Pancreas (tissue), 10 donors: ENCODE measurements around the gene DNAH5. TPM values are rescaled to one million over a fixed set of nuclear protein-coding genes. Genes with fewer than 3 reads are reported as not detected.

Experiments
- ATAC-seq, 4 donors: fragments of 200-7000 bp; cut with Tn5 transposase; one replicate each; pipeline versions ENCODE4 v1.8.0 to v1.9.1; 2020; ENCODE audit warnings: mild to moderate bottlenecking in 4 of 4, moderate library complexity in 4 of 4
- DNase-seq, 6 donors: peaks; one replicate each; pipeline ENCODE4 v3.0.0-alpha.2; 2020
- FAIRE-seq: peaks from 2 replicates; lab custom pipeline; 2012; peaks lifted over from hg19 to GRCh38; lab: Jason Lieb, UNC
- H3K27ac ChIP-seq, 4 donors: fragments of 200-600 bp; sonication (generic); 1 replicate in 3 of 4; 2 replicates in 1 of 4; pipeline versions ENCODE4 v1.5.0 to v1.8.0; 2020
- H3K27me3 ChIP-seq, 4 donors: fragments of 200-600 bp; one replicate each; pipeline ENCODE4 v1.8.0; 2021
- H3K36me3 ChIP-seq, 3 donors: fragments of 200-600 bp; sonication (generic) in 1 of 3; one replicate each; pipeline versions ENCODE4 v1.5.0 to v1.8.0; 2020 to 2021
- H3K4me1 ChIP-seq, 3 donors: fragments of 200-600 bp; one replicate each; pipeline ENCODE4 v1.8.0; 2021
- H3K4me3 ChIP-seq, 4 donors: fragments of 200-600 bp; sonication (generic) in 2 of 4; one replicate each; pipeline versions ENCODE4 v1.5.0 to v1.8.0; 2020 to 2021
- H3K9me3 ChIP-seq, 4 donors: fragments of 200-600 bp; one replicate each; pipeline ENCODE4 v1.8.0; 2021
- CTCF ChIP-seq, 4 donors: fragments of 200-600 bp; sonication (generic) in 3 of 4; IDR thresholded peaks; one replicate each; pipeline versions ENCODE4 v1.5.0 to v1.8.0; 2021; ENCODE audit warnings: antibody characterized with exemption in 4 of 4
- WGBS, 2 donors: extraction: QIAGEN DNeasy Blood & Tissue Kit; methylation state at CpG; one replicate each; pipeline ENCODE4 v1.1.7; 2013; 5-methylcytosine and 5-hydroxymethylcytosine counted together
- intact Hi-C, 3 donors: fragments of 100-400 bp; cut with DNase I; formaldehyde crosslinking; loops; one replicate each; pipeline versions ENCODE4 v1.11.1 to v1.14.2; 2022
- polyA plus RNA-seq, 2 donors: library from polyadenylated mRNA; stranded (reverse); fragments of 200-250 nt; gene quantifications; one replicate each; pipeline ENCODE4 v1.2.3, GENCODE V29; 2013
- total RNA-seq, 6 donors: library from RNA; stranded (reverse); fragmentation: NEBNext Ultra II Directional in 4 of 6; extraction: Animal tissue kit (Norgen Biotek cat#: 25700) in 4 of 6; gene quantifications; one replicate each; pipeline versions ENCODE4 v1.2.1 to v1.2.4, GENCODE V29; 2021 to 2023
- donor health status: healthy with polysubstance abuse.
- donor health status: DM: no; HTN: no; CAD: no; lungs with moderate emphysema.
- donor health status: DM: no; HTN: no; CAD: no.
- donor health status: control.
- donor health status: control.
- donor health status: Bipolar disorder and iron deficiency.
- donor health status: DM: yes; HTN: yes; CAD: no.
- donor health status: DM: no; HTN: no; CAD: no.
- donor health status: DM: no; HTN: no; CAD: no.
- donor health status: DM: yes; HTN: yes; CAD: no.

The DNAH5 gene
- total and polyA plus RNA-seq, 8 donors = 0.84 to 5.3 (median 1.6) TPM

- 41 to 45% methylated on average over 3 of the region's 3 CpGs for WGBS, 2 donors
- Histone ChIP-seq H3K27me3 (no peaks in the 10 kb centered on the region), H3K9me3 (no peaks in the 10 kb centered on the region), H3K27ac (no peak overlapping the region), H3K36me3 (no peaks in the 10 kb centered on the region), H3K4me1 (no peaks in the 10 kb centered on the region), H3K4me3 (no peak overlapping the region)
- DNase-seq (no peak), FAIRE-seq (no peak), ATAC-seq (no peak)
- no peak for TF ChIP-seq CTCF (IDR thresholded peaks at IDR 0.05)
- intact Hi-C loops = no loop called here
Observed at GRCh38 chr5:13766236-13766635, 178.3 kb downstream of the DNAH5 start.

- WGBS, 2 donors = 24 to 37% methylated on average over 3 of the region's 3 CpGs
- DNase-seq = no peak
Observed at GRCh38 chr5:13763719-13764118, 180.8 kb downstream of the DNAH5 start.

GRCh38 chr5:13749766-13750165, 194.7 kb downstream of the DNAH5 start:
- intact Hi-C loops = no loop called here

More at GRCh38 chr5:13763719-13764118, 180.8 kb downstream of the DNAH5 start:
- Histone ChIP-seq H3K36me3 (no peaks in the 10 kb centered on the region), H3K27ac (no peak overlapping the region), H3K4me3 (no peak overlapping the region), H3K9me3 (no peaks in the 10 kb centered on the region), H3K27me3 (no peaks in the 10 kb centered on the region), H3K4me1 (no peaks in the 10 kb centered on the region)
- ATAC-seq = no peak
- intact Hi-C loops = no loop called here
- no peak for TF ChIP-seq CTCF (IDR thresholded peaks at IDR 0.05)
- FAIRE-seq = no peak

GRCh38 chr5:13746026-13746425, 198.5 kb downstream of the DNAH5 start:
- H3K27me3 ChIP-seq = no peaks in the 10 kb centered on the region
- DNase-seq (no peak), FAIRE-seq (no peak), ATAC-seq (no peak)
- no peaks in the 10 kb centered on the region for H3K36me3 ChIP-seq
- H3K4me3 ChIP-seq = no peak overlapping the region
- no peak for TF ChIP-seq CTCF (IDR thresholded peaks at IDR 0.05)
- H3K9me3 ChIP-seq = no peaks in the 10 kb centered on the region
- intact Hi-C loops = no loop called here
- no peak overlapping the region for H3K27ac ChIP-seq
- H3K4me1 ChIP-seq = no peaks in the 10 kb centered on the region

More at GRCh38 chr5:13749766-13750165, 194.7 kb downstream of the DNAH5 start:
- 60 to 72% methylated on average over 6 of the region's 6 CpGs for WGBS, 2 donors
- ATAC-seq (no peak), DNase-seq (no peak), FAIRE-seq (no peak)
- H3K4me3 ChIP-seq = no peak overlapping the region
- H3K4me1 ChIP-seq = no peaks in the 10 kb centered on the region
- TF ChIP-seq CTCF (IDR thresholded peaks at IDR 0.05) = no peak
- H3K36me3 ChIP-seq = no peaks in the 10 kb centered on the region
- no peaks in the 10 kb centered on the region for H3K27me3 ChIP-seq
- H3K27ac ChIP-seq = no peak overlapping the region
- H3K9me3 ChIP-seq = no peaks in the 10 kb centered on the region

GRCh38 chr5:13745508-13745907, 199.0 kb downstream of the DNAH5 start:
- no peaks in the 10 kb centered on the region for H3K4me1 ChIP-seq

More at GRCh38 chr5:13745508-13745907, 199.0 kb downstream of the DNAH5 start:
- Histone ChIP-seq H3K4me3 (no peak overlapping the region), H3K9me3 (no peaks in the 10 kb centered on the region), H3K36me3 (no peaks in the 10 kb centered on the region), H3K27ac (no peak overlapping the region), H3K27me3 (no peaks in the 10 kb centered on the region)
- WGBS, 2 donors = 25 to 31% methylated on average over 3 of the region's 3 CpGs
- FAIRE-seq = no peak
- TF ChIP-seq CTCF (IDR thresholded peaks at IDR 0.05) = no peak
- intact Hi-C loops = no loop called here
- no peak for DNase-seq
- ATAC-seq = no peak
